Measurements from ENCODE around the gene ADAMTS18. TPM values are rescaled to one million over a fixed set of nuclear protein-coding genes. Genes with fewer than 3 reads are reported as not detected.

ADAMTS18 gene
- total and polyA plus RNA-seq, 2 donors from 2014 or later = 0.06 to 0.60 TPM

DNA sequence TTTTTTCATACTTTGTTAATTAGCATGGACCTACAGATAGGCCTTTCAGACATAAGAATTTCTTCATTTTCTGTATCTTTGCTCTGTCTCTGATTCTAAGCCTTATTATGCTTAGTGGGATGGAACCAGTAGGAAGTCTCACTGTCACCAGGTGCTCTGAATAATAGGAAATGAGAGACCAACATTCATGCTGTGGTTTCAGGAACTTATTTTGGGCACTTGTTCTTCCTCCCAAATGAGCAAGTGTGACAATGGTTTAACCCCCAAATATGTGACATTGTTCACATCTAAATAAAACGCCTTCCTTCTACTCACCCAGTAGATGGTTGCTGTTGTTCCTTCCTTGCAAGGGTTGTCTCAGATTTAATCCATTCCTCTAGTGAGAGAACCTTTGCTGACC lies 135.4 kb downstream of the ADAMTS18 start:
- Histone ChIP-seq H3K4me3 (ENCODE audit: low read length in 3 of 3) (no peak overlapping the region), H3K27me3 (ENCODE audit: control insufficient read depth, insufficient read depth, low read length) (no peaks in the 10 kb centered on the region), H3K4me1 (ENCODE audit: control insufficient read depth in 2 of 3, insufficient read depth in 2 of 3, low read depth in 1 of 3, low read length in 3 of 3) (no peaks in the 10 kb centered on the region), H3K9me3 (ENCODE audit: control insufficient read depth in 2 of 3, insufficient read depth in 1 of 3, low read length in 3 of 3) (no peaks in the 10 kb centered on the region), H3K9ac (ENCODE audit: low read length in 3 of 3) (no peak overlapping the region), H3K27ac (ENCODE audit: low read depth in 2 of 2, low read length in 2 of 2) (no peak overlapping the region), H3K36me3 (ENCODE audit: control insufficient read depth in 2 of 3, insufficient read depth in 3 of 3, low read length in 3 of 3) (no peaks in the 10 kb centered on the region)
- intact Hi-C loops (cut with DNase I) = no loop called here
- TF ChIP-seq, protein P1, sequence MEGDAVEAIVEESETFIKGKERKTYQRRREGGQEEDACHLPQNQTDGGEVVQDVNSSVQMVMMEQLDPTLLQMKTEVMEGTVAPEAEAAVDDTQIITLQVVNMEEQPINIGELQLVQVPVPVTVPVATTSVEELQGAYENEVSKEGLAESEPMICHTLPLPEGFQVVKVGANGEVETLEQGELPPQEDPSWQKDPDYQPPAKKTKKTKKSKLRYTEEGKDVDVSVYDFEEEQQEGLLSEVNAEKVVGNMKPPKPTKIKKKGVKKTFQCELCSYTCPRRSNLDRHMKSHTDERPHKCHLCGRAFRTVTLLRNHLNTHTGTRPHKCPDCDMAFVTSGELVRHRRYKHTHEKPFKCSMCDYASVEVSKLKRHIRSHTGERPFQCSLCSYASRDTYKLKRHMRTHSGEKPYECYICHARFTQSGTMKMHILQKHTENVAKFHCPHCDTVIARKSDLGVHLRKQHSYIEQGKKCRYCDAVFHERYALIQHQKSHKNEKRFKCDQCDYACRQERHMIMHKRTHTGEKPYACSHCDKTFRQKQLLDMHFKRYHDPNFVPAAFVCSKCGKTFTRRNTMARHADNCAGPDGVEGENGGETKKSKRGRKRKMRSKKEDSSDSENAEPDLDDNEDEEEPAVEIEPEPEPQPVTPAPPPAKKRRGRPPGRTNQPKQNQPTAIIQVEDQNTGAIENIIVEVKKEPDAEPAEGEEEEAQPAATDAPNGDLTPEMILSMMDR (IDR thresholded peaks at IDR 0.05; ENCODE audit: borderline replicate concordance, extremely low read depth, insufficient read depth) = no peak
- DNase-seq (no peak), FAIRE-seq (no peak)

DNA sequence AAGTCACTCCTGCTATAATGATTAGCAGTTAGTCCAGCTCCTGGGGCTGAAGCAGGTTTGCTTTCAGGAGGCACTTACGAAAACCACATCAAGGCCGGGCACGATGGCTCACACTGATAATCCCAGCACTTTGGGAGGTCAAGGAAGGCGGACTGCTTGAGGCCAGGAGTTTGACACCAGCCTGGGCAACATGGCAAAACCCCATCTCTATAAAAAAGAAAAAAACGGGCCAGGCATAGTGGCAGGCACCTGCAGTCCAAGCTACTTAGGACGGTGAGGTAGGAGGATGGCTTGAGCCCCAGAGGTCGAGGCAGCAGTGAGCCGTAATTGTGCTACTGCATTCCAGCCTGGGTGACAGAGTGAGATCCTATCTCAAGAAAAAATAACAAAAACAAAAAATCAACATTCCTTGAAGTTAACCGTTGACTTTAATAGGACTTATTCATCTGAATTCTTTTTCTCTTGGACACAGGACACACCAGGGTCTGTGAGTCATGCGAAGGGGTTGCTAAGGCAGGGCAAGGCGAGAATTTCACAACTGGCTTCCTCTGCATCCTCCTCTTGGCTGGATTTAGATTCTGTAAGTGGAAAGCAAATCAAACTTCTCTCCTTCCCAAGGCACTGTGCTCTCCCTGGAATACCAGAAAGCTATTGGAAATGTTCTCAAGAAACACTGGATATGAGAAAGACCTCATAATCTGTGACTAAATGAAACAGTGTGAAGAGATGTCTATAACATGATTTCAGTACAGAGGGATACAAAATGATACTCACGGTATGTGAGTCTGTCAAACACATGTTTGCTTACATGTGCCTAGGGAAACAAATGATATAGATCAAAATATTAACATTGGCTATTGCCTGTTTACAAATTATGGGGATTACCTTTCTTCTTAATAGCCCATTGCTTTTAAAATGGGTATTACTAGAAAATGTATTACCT lies 136.1 kb downstream of the ADAMTS18 start:
- DNase-seq (peak in 2 of 5 donors; percentile 20 to 44), FAIRE-seq (no peak)
- Histone ChIP-seq H3K27me3 (ENCODE audit: control insufficient read depth, insufficient read depth, low read length) (no peaks in the 10 kb centered on the region), H3K9ac (ENCODE audit: low read length in 3 of 3) (no peak overlapping the region), H3K27ac (ENCODE audit: low read depth in 2 of 2, low read length in 2 of 2) (no peak overlapping the region), H3K4me3 (ENCODE audit: low read length in 3 of 3) (no peak overlapping the region), H3K36me3 (ENCODE audit: control insufficient read depth in 2 of 3, insufficient read depth in 3 of 3, low read length in 3 of 3) (no peaks in the 10 kb centered on the region), H3K4me1 (ENCODE audit: control insufficient read depth in 2 of 3, insufficient read depth in 2 of 3, low read depth in 1 of 3, low read length in 3 of 3) (no peaks in the 10 kb centered on the region), H3K9me3 (ENCODE audit: control insufficient read depth in 2 of 3, insufficient read depth in 1 of 3, low read length in 3 of 3) (no peaks in the 10 kb centered on the region)
- intact Hi-C loops (cut with DNase I) = no loop called here
- TF ChIP-seq, protein P1 (IDR thresholded peaks at IDR 0.05; ENCODE audit: borderline replicate concordance, extremely low read depth, insufficient read depth) = no peak

DNA sequence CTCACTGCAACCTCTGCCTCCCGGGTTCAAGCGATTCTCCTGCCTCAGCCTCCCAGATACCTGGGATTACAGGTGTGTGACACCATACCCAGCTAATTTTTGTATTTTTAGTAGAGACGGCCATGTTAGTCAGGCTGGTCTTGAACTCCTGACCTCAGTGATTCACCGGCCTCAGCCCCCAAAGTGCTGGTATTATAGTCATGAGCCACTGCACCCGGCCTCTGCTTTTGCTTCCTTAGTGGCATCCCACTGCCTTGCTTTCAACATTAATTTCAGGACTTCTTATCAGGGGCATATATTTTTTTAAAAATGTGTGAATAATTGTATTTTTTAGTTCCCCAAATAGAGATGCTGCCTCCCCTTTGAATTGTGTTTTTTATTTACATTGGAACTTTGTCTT lies 136.8 kb downstream of the ADAMTS18 start:
- intact Hi-C loops (cut with DNase I) = no loop called here
- H3K9ac ChIP-seq (ENCODE audit: low read length in 3 of 3) = no peak overlapping the region
- FAIRE-seq = no peak

More for the DNA sequence above, 136.8 kb downstream of the ADAMTS18 start:
- TF ChIP-seq, protein P1 (IDR thresholded peaks at IDR 0.05; ENCODE audit: borderline replicate concordance, extremely low read depth, insufficient read depth) = no peak
- Histone ChIP-seq H3K4me3 (ENCODE audit: low read length in 3 of 3) (no peak overlapping the region), H3K36me3 (ENCODE audit: control insufficient read depth in 2 of 3, insufficient read depth in 3 of 3, low read length in 3 of 3) (no peaks in the 10 kb centered on the region), H3K27ac (ENCODE audit: low read depth in 2 of 2, low read length in 2 of 2) (no peak overlapping the region), H3K27me3 (ENCODE audit: control insufficient read depth, insufficient read depth, low read length) (no peaks in the 10 kb centered on the region), H3K4me1 (ENCODE audit: control insufficient read depth in 2 of 3, insufficient read depth in 2 of 3, low read depth in 1 of 3, low read length in 3 of 3) (no peaks in the 10 kb centered on the region), H3K9me3 (ENCODE audit: control insufficient read depth in 2 of 3, insufficient read depth in 1 of 3, low read length in 3 of 3) (no peaks in the 10 kb centered on the region)
- no peak for DNase-seq

Data from kidney (tissue), 14 donors.